ENCODE results near the gene HPN.

HPN gene

GRCh38 chr19:35065574-35065973 lies 24.1 kb downstream of the HPN start:
- DNase-seq = no peak

- no peak for DNase-seq
Observed at GRCh38 chr19:35066121-35066520, 24.6 kb downstream of the HPN start.

GRCh38 chr19:35066691-35067563 lies 25.4 kb downstream of the HPN start:
- DNase-seq = peak; percentile 94

GRCh38 chr19:35068941-35069634 lies 27.6 kb downstream of the HPN start:
- no peak for DNase-seq

GRCh38 chr19:35069696-35070095 lies 28.2 kb downstream of the HPN start:
- DNase-seq = no peak

GRCh38 chr19:35070471-35070870 lies 28.9 kb downstream of the HPN start:
- DNase-seq = no peak

GRCh38 chr19:35073516-35073915 lies 32.0 kb downstream of the HPN start:
- no peak for DNase-seq

- no peak for DNase-seq
Observed at GRCh38 chr19:35073941-35074340, 32.4 kb downstream of the HPN start.

GRCh38 chr19:35074426-35075201 lies 33.1 kb downstream of the HPN start:
- no peak for DNase-seq

- DNase-seq = no peak
Observed at GRCh38 chr19:35075202-35076025, 33.9 kb downstream of the HPN start.

- no peak for DNase-seq
Observed at GRCh38 chr19:35076026-35076370, 34.5 kb downstream of the HPN start.

GRCh38 chr19:35076657-35077056 lies 35.1 kb downstream of the HPN start:
- no peak for DNase-seq

GRCh38 chr19:35077411-35078223 lies 36.1 kb downstream of the HPN start:
- DNase-seq = no peak

GRCh38 chr19:35079826-35080225 lies 38.3 kb downstream of the HPN start:
- DNase-seq = no peak

- DNase-seq = no peak
Observed at GRCh38 chr19:35080613-35081170, 39.2 kb downstream of the HPN start.

- DNase-seq = no peak
Observed at GRCh38 chr19:35081201-35081600, 39.7 kb downstream of the HPN start.

GRCh38 chr19:35083691-35084508 lies 42.4 kb downstream of the HPN start:
- no peak for DNase-seq

GRCh38 chr19:35084509-35084762 lies 42.9 kb downstream of the HPN start:
- no peak for DNase-seq

- no peak for DNase-seq
Observed at GRCh38 chr19:35085947-35086346, 44.4 kb downstream of the HPN start.

- no peak for DNase-seq
Observed at GRCh38 chr19:35086455-35086854, 44.9 kb downstream of the HPN start.

GRCh38 chr19:35087393-35087792 lies 45.9 kb downstream of the HPN start:
- DNase-seq = no peak

All from activated naive CD4-positive, alpha-beta T cell treated with anti-CD3 and anti-CD28 coated beads, Interleukin-2, amount 50 U/mL, for 16 hours (primary cell).